ENCODE data around the gene PI4KA.

The PI4KA gene

DNA sequence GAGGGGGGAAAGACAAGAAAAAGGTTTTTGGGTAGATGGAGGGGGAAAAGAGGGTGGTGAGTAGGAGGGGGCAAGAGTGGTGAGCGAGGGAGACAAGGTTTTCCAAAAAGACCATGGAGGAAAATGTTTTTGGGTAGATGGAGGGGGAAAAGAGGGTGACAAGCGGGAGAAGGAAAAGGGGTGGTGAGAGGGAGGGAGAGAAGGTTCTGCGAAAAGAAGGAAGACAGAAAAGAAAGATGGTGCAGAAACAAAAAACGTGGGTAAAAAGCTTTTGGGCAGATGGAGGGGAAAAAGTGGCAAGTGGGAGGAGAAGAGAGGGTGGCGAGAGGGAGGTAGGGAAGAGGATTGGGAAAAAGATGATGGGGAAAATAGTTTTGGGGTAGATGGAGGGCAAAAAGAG lies 200.6 kb downstream of the PI4KA start:
- H3K4me3 ChIP-seq (ENCODE audit: low read length) = no peak overlapping the region
- TF ChIP-seq, protein P1, sequence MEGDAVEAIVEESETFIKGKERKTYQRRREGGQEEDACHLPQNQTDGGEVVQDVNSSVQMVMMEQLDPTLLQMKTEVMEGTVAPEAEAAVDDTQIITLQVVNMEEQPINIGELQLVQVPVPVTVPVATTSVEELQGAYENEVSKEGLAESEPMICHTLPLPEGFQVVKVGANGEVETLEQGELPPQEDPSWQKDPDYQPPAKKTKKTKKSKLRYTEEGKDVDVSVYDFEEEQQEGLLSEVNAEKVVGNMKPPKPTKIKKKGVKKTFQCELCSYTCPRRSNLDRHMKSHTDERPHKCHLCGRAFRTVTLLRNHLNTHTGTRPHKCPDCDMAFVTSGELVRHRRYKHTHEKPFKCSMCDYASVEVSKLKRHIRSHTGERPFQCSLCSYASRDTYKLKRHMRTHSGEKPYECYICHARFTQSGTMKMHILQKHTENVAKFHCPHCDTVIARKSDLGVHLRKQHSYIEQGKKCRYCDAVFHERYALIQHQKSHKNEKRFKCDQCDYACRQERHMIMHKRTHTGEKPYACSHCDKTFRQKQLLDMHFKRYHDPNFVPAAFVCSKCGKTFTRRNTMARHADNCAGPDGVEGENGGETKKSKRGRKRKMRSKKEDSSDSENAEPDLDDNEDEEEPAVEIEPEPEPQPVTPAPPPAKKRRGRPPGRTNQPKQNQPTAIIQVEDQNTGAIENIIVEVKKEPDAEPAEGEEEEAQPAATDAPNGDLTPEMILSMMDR (conservative IDR thresholded peaks at IDR 0.05; ENCODE audit: low read length) = no peak
- DNase-seq (ENCODE audit: low read depth) = no peak

Data from AG10803 (cell line).